ENCODE results near the gene VWA3B. TPM values are rescaled to one million over a fixed set of nuclear protein-coding genes. Genes with fewer than 3 reads are reported as not detected.
"Not testable (repeated sequence)": the region's sequence is repeated elsewhere in the genome, so short reads cannot be mapped to it uniquely, and the experiment has no call there.

The VWA3B gene
- total RNA-seq, 3 donors from 2014 or later = not detected

DNA sequence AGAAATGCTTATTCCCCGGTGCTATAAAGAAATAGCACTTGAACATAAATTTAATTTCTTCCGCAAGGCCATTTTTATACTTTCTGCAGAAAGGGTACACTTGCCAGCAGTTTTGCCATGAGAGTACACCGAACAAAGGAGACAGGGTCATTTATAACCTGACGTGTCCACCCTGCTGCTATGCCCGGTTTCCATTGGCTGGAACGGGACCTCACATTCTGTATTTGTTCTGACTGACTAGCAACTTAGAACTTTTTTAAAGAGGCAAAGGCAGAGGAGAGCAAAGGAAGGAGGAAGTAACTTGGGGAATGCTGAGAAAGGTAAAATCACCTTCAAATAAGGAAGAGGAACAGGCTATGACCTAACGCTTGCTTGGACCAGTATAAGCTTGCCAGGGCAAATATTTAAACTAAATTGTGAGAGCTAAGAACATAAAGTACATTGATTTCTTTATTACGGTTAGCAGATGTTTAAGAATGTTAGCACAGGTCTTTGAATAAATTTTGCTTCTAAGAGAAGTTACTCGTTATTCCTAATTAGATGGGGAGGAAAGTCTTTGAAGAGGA, 220.2 kb downstream of the VWA3B start:
- H3K4me3 Mint-ChIP-seq; H3K36me3 Mint-ChIP-seq (ENCODE audit: insufficient read depth); ATAC-seq; DNase-seq; H3K4me1 Mint-ChIP-seq (ENCODE audit: low read depth); H3K9me3 Mint-ChIP-seq: not testable (repeated sequence)
- H3K27me3 Mint-ChIP-seq (ENCODE audit: low read depth) = peaks cover 36% of the 10 kb centered on the region

- ATAC-seq = no peak
- H3K9me3 Mint-ChIP-seq = no peaks in the 10 kb centered on the region
- no peaks in the 10 kb centered on the region for H3K4me1 Mint-ChIP-seq (ENCODE audit: low read depth)
- H3K4me3 Mint-ChIP-seq = no peak overlapping the region
- H3K27me3 Mint-ChIP-seq (ENCODE audit: low read depth) = peaks cover 33% of the 10 kb centered on the region
- no peak for DNase-seq
- no peaks in the 10 kb centered on the region for H3K36me3 Mint-ChIP-seq (ENCODE audit: insufficient read depth)
These were observed 221.1 kb downstream of the VWA3B start for GRCh38 chr2:98308068-98308467.

DNA sequence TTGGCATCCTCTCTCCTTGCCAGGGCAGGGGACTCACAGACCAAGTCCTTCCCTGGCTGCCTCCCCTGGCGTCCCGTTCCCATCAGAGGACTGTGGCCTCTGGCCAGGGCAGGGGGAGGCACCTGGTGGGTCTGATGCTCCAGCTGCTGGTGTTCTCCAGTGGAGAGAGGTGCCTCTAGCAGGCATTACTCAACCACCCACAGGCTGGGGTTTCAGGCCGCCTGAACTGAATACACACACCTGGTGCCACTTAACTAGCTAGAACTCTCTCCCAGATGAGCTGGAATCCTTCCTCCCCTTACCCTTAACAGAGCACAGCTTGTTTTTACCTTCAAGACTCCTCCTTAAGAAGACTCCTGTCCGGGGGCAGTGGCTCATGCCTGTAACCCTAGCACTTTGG, 221.6 kb downstream of the VWA3B start:
- Mint-ChIP-seq H3K4me1 (ENCODE audit: low read depth) (no peaks in the 10 kb centered on the region), H3K27me3 (ENCODE audit: low read depth) (peaks cover 34% of the 10 kb centered on the region), H3K36me3 (ENCODE audit: insufficient read depth) (no peaks in the 10 kb centered on the region), H3K9me3 (no peaks in the 10 kb centered on the region), H3K4me3 (no peak overlapping the region)
- ATAC-seq = no peak
- no peak for DNase-seq

GRCh38 chr2:98309580-98309979, 222.6 kb downstream of the VWA3B start:
- ATAC-seq = no peak

DNA sequence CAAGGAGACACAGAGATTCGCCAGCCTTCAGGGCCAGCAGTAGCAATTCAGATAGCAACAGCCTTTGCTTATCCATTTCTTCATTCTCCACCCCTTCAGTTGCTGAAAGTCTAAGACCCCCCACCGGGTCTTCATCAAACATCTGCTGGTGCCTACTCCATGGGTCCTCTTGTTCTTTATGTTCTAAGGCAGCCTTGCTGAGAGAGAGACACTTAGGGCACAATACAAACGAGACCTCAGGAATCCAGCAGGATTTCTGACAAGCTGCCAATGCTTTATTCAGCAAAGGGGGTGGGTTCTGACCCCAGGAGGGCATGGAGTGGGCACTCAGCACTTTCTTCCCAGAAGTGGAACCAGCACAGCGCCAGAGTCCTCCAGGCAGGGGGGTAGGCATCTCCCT, 223.0 kb downstream of the VWA3B start:
- H3K36me3 Mint-ChIP-seq (ENCODE audit: insufficient read depth) = no peaks in the 10 kb centered on the region
- peaks cover 38% of the 10 kb centered on the region for H3K27me3 Mint-ChIP-seq (ENCODE audit: low read depth)
- H3K9me3 Mint-ChIP-seq = no peaks in the 10 kb centered on the region
- ATAC-seq (no peak), DNase-seq (no peak)
- no peak overlapping the region for H3K4me3 Mint-ChIP-seq
- H3K4me1 Mint-ChIP-seq (ENCODE audit: low read depth) = no peaks in the 10 kb centered on the region

More at GRCh38 chr2:98309580-98309979, 222.6 kb downstream of the VWA3B start:
- Mint-ChIP-seq H3K9me3 (no peaks in the 10 kb centered on the region), H3K4me3 (no peak overlapping the region), H3K27me3 (ENCODE audit: low read depth) (peaks cover 42% of the 10 kb centered on the region), H3K36me3 (ENCODE audit: insufficient read depth) (no peaks in the 10 kb centered on the region), H3K4me1 (ENCODE audit: low read depth) (no peaks in the 10 kb centered on the region)
- DNase-seq = no peak

DNA sequence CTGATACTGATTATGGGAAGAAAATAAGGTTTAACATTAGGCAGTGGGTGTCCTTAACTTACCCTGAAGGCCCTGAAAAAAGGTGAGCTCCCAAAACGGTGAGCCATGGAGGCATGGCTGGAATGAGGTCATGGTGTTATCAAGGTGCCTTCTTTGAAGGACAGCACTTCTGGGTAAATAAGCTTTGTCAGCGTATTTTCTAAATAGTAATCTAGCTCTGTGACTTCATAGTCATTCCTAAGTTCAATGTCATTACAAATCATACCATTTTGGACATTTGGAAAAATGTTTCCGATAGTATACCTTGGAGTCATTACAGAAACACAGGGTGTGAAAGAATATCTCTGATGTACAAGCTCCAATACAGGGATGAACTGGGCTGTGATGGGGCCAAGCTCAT, 224.1 kb downstream of the VWA3B start:
- Mint-ChIP-seq H3K9me3 (peaks cover 2% of the 10 kb centered on the region), H3K4me1 (ENCODE audit: low read depth) (no peaks in the 10 kb centered on the region), H3K36me3 (ENCODE audit: insufficient read depth) (no peaks in the 10 kb centered on the region), H3K27me3 (ENCODE audit: low read depth) (peaks cover 39% of the 10 kb centered on the region), H3K4me3 (no peak overlapping the region)
- ATAC-seq (no peak), DNase-seq (no peak)

GRCh38 chr2:98311771-98312545, 225.0 kb downstream of the VWA3B start:
- DNase-seq (no peak), ATAC-seq (no peak)
- Mint-ChIP-seq H3K4me1 (ENCODE audit: low read depth) (no peaks in the 10 kb centered on the region), H3K4me3 (no peak overlapping the region), H3K27me3 (ENCODE audit: low read depth) (peaks cover 37% of the 10 kb centered on the region), H3K36me3 (ENCODE audit: insufficient read depth) (no peaks in the 10 kb centered on the region), H3K9me3 (peaks cover 2% of the 10 kb centered on the region)

- ATAC-seq = no peak
- peaks cover 42% of the 10 kb centered on the region for H3K27me3 Mint-ChIP-seq (ENCODE audit: low read depth)
- DNase-seq = no peak
- H3K9me3 Mint-ChIP-seq = peaks cover 6% of the 10 kb centered on the region
- no peaks in the 10 kb centered on the region for H3K36me3 Mint-ChIP-seq (ENCODE audit: insufficient read depth)
- no peaks in the 10 kb centered on the region for H3K4me1 Mint-ChIP-seq (ENCODE audit: low read depth)
- H3K4me3 Mint-ChIP-seq = no peak overlapping the region
These were observed 226.7 kb downstream of the VWA3B start for GRCh38 chr2:98313492-98314250.

DNA sequence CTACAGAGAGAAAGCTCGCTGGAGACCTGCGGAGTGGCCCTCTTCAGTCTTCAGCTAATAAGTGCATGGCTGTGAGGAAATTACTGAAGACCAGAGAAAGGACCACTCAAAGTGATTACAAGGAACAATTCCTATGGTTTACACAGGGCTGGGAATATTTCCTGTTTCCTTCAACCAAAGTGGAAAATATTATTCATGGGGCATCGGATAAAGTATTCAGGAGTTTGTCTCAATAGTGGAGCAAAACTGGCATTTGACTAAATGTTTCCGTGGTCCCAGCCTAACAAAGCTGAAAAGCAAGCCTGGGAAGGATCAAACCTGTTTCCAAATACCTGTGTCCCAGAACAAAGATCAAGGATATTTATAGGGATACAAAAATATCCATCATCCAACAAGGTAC, 227.3 kb downstream of the VWA3B start:
- H3K9me3 Mint-ChIP-seq = peaks cover 6% of the 10 kb centered on the region
- H3K27me3 Mint-ChIP-seq (ENCODE audit: low read depth) = peaks cover 41% of the 10 kb centered on the region
- H3K36me3 Mint-ChIP-seq (ENCODE audit: insufficient read depth) = no peaks in the 10 kb centered on the region
- ATAC-seq = no peak
- DNase-seq = no peak
- H3K4me3 Mint-ChIP-seq = no peak overlapping the region
- H3K4me1 Mint-ChIP-seq (ENCODE audit: low read depth) = no peaks in the 10 kb centered on the region

GRCh38 chr2:98315957-98316356, 229.0 kb downstream of the VWA3B start:
- Mint-ChIP-seq H3K36me3 (ENCODE audit: insufficient read depth) (no peaks in the 10 kb centered on the region), H3K27me3 (ENCODE audit: low read depth) (peaks cover 38% of the 10 kb centered on the region), H3K4me1 (ENCODE audit: low read depth) (no peaks in the 10 kb centered on the region), H3K4me3 (no peak overlapping the region), H3K9me3 (peaks cover 15% of the 10 kb centered on the region)
- ATAC-seq (no peak), DNase-seq (no peak)

GRCh38 chr2:98317214-98317613, 230.2 kb downstream of the VWA3B start:
- Mint-ChIP-seq H3K4me1 (ENCODE audit: low read depth) (no peaks in the 10 kb centered on the region), H3K9me3 (peaks cover 23% of the 10 kb centered on the region), H3K4me3 (no peak overlapping the region), H3K27me3 (ENCODE audit: low read depth) (peaks cover 35% of the 10 kb centered on the region), H3K36me3 (ENCODE audit: insufficient read depth) (peaks cover 2% of the 10 kb centered on the region)
- DNase-seq (no peak), ATAC-seq (no peak)

- DNase-seq; H3K4me1 Mint-ChIP-seq (ENCODE audit: low read depth); ATAC-seq; H3K4me3 Mint-ChIP-seq; H3K36me3 Mint-ChIP-seq (ENCODE audit: insufficient read depth): not testable (repeated sequence)
- peaks cover 35% of the 10 kb centered on the region for H3K9me3 Mint-ChIP-seq
- peaks cover 23% of the 10 kb centered on the region for H3K27me3 Mint-ChIP-seq (ENCODE audit: low read depth)
These were observed 233.2 kb downstream of the VWA3B start for GRCh38 chr2:98320171-98320570.

GRCh38 chr2:98324181-98324580, 237.2 kb downstream of the VWA3B start:
- no peak for ATAC-seq
- Mint-ChIP-seq H3K36me3 (ENCODE audit: insufficient read depth) (peaks cover 2% of the 10 kb centered on the region), H3K4me1 (ENCODE audit: low read depth) (no peaks in the 10 kb centered on the region), H3K27me3 (ENCODE audit: low read depth) (peaks cover 11% of the 10 kb centered on the region), H3K9me3 (peaks cover 29% of the 10 kb centered on the region), H3K4me3 (no peak overlapping the region)
- DNase-seq = no peak

DNA sequence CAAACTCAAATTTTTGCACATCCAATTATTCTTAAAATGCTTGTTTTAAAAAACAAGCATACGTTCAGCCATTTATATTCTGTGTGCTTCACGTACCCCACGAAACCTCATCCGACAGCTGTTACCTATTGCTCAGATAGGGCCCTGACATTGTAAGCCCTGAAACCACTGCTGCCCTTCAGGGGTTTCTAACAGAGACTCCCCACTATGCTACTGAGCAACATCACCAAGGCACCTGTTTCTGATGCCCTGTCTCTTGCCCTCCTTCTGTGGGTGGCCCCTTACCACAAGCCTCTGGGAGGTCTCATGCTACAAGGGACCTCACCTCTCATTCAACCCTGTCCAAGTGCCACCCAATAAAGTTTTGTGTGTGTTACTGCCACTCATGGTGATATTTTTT, 240.8 kb downstream of the VWA3B start:
- Mint-ChIP-seq H3K9me3 (peaks cover 11% of the 10 kb centered on the region), H3K4me1 (ENCODE audit: low read depth) (no peaks in the 10 kb centered on the region)
- ATAC-seq = no peak

GRCh38 chr2:98329549-98329948, 242.6 kb downstream of the VWA3B start:
- ATAC-seq (no peak), DNase-seq (no peak)
- Mint-ChIP-seq H3K36me3 (ENCODE audit: insufficient read depth) (no peaks in the 10 kb centered on the region), H3K4me3 (no peak overlapping the region), H3K27me3 (ENCODE audit: low read depth) (peaks cover 7% of the 10 kb centered on the region), H3K4me1 (ENCODE audit: low read depth) (no peaks in the 10 kb centered on the region), H3K9me3 (no peaks in the 10 kb centered on the region)

More for the DNA sequence above, 240.8 kb downstream of the VWA3B start:
- Mint-ChIP-seq H3K36me3 (ENCODE audit: insufficient read depth) (no peaks in the 10 kb centered on the region), H3K27me3 (ENCODE audit: low read depth) (peaks cover 5% of the 10 kb centered on the region), H3K4me3 (no peak overlapping the region)
- DNase-seq = no peak
